ENCODE measurements around the gene ADORA2B.
"Not testable (repeated sequence)": the region's sequence is repeated elsewhere in the genome, so short reads cannot be mapped to it uniquely, and the experiment has no call there.

ADORA2B gene

GRCh38 chr17:15955793-15956541, 11.0 kb downstream of the ADORA2B start:
- no peak for DNase-seq

GRCh38 chr17:15957206-15957605, 12.3 kb downstream of the ADORA2B start:
- no peak for DNase-seq

GRCh38 chr17:15957608-15958307, 12.8 kb downstream of the ADORA2B start:
- DNase-seq, result no peak

GRCh38 chr17:15958484-15958854, 13.5 kb downstream of the ADORA2B start:
- no peak for DNase-seq

GRCh38 chr17:15963670-15964110, 18.8 kb downstream of the ADORA2B start:
- DNase-seq, result no peak

- DNase-seq, result no peak
These were observed 20.6 kb downstream of the ADORA2B start for GRCh38 chr17:15965528-15965927.

GRCh38 chr17:15966183-15966878, 21.4 kb downstream of the ADORA2B start:
- DNase-seq, result peak; percentile 57

- no peak for DNase-seq
These were observed 21.9 kb downstream of the ADORA2B start for GRCh38 chr17:15966879-15967248.

- no peak for DNase-seq
These were observed 22.9 kb downstream of the ADORA2B start for GRCh38 chr17:15967706-15968399.

- no peak for DNase-seq
These were observed 24.5 kb downstream of the ADORA2B start for GRCh38 chr17:15969463-15969862.

- no peak for DNase-seq
These were observed 25.6 kb downstream of the ADORA2B start for GRCh38 chr17:15970500-15970899.

GRCh38 chr17:15971098-15971678, 26.3 kb downstream of the ADORA2B start:
- DNase-seq, result no peak

- DNase-seq, result no peak
These were observed 27.0 kb downstream of the ADORA2B start for GRCh38 chr17:15971882-15972281.

GRCh38 chr17:15972497-15972951, 27.6 kb downstream of the ADORA2B start:
- no peak for DNase-seq

- DNase-seq, result no peak
These were observed 28.1 kb downstream of the ADORA2B start for GRCh38 chr17:15973016-15973415.

- DNase-seq, result no peak
These were observed 28.9 kb downstream of the ADORA2B start for GRCh38 chr17:15973834-15974233.

- no peak for DNase-seq
These were observed 33.0 kb downstream of the ADORA2B start for GRCh38 chr17:15977894-15978293.

- no peak for DNase-seq
These were observed 33.7 kb downstream of the ADORA2B start for GRCh38 chr17:15978606-15979005.

- not testable (repeated sequence) for DNase-seq
These were observed 34.1 kb downstream of the ADORA2B start for GRCh38 chr17:15979013-15979412.

- no peak for DNase-seq
These were observed 36.3 kb downstream of the ADORA2B start for GRCh38 chr17:15981208-15981607.

- no peak for DNase-seq
These were observed 37.0 kb downstream of the ADORA2B start for GRCh38 chr17:15981646-15982580.

- no peak for DNase-seq
These were observed 51.4 kb downstream of the ADORA2B start for GRCh38 chr17:15996322-15996721.

All from NCI-H1436 treated with DMSO at 0.1 percent for 48 hours (cell line).